SU-DHL-6 (cell line): ENCODE measurements around the gene CPT1B.

Source experiments
- CTCF ChIP-seq: fragments of 200-600 bp; sonication (generic); IDR thresholded peaks from one replicate; pipeline ENCODE4 v1.5.1; 2017; ENCODE audit warnings: antibody characterized with exemption, mild to moderate bottlenecking, low read length, moderate library complexity; ENCODE audit not compliant: insufficient read depth, poor library complexity, severe bottlenecking
- EZH2phosphoT487 ChIP-seq: fragments of 200-600 bp; sonication (generic), shearing (Covaris generic); conservative IDR thresholded peaks from 2 replicates; pipeline ENCODE4 v1.6.1; 2018; ENCODE audit warnings: mild to moderate bottlenecking, antibody characterized with exemption, low read length, moderate library complexity, mixed read lengths

- no peak for TF ChIP-seq CTCF
- no peak for TF ChIP-seq EZH2phosphoT487
Observed at GRCh38 chr22:50576806-50577696, 1.2 kb downstream of the CPT1B start.
